Stimulated activated CD4-positive, alpha-beta T cell treated with anti-CD3 and anti-CD28 coated beads, Interleukin-4, amount 100 ng/mL, for 48 hours (primary cell): ENCODE data around the gene MRPL1.
A peak's percentile ranks its signal among the peaks of the same experiment; 100 is the strongest.
"Not testable (repeated sequence)": the region's sequence is repeated elsewhere in the genome, so short reads cannot be mapped to it uniquely, and the experiment has no call there.

Experiments used
- DNase-seq, 2 donors: peaks; one replicate each; pipeline ENCODE4 v3.0.0-alpha.2; 2020; ENCODE audit warnings: low read depth in 2 of 2

Gene MRPL1

GRCh38 chr4:77849278-77849965, 13.2 kb upstream of the MRPL1 start:
- no peak for DNase-seq

DNA sequence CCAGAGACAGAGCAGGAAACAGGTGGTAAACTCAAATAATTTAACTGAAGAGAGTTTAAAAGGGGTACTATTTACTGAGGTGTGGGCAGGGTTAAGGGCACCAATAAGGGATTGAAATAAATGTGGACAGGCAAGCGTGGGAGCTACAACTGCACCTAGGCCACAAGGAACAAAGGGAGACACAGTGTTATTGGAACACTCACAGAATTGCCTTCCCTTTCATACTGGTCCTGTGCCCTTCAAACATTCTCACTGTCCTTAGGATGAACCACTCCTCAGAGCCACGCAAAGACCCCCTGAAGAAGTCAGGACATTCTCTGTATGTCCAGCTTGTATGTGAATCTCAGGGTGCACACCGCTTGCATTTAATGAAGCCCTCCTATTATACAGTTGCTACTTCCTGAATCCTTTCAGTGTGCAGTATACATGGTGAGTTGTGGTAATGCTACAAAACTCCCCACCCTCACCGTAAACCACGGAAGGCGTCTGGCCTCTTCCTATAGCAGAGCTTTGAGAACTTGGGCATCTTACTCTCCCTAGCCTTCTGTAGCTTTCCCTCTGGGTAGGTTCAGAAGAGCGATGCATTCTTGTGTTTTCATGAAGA, 9.6 kb upstream of the MRPL1 start:
- peak in 1 of 2 donors; percentile 49 for DNase-seq

- DNase-seq: no peak
Measured at GRCh38 chr4:77854431-77855111, 8.1 kb upstream of the MRPL1 start.

DNA sequence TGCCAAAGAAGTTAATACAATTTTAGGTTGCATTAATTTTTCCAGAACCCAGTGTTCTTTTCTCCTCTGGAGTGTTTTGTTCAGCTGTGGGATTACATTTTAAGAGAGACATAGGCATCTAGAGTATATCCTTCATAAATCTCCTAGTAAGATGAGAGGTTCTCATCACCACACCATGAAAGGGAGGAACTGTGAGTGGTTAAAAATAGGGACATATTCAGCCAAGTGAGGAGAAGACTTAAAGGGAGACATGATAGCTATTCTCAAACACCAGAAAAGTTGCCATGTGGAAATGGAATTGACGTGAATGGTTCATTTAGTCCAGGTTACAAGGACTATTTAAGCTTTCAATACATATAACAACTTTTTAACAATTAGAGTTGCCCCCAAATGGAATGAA, 6.5 kb upstream of the MRPL1 start:
- DNase-seq: no peak

- no peak for DNase-seq
Measured at GRCh38 chr4:77859256-77859655, 3.4 kb upstream of the MRPL1 start.

DNA sequence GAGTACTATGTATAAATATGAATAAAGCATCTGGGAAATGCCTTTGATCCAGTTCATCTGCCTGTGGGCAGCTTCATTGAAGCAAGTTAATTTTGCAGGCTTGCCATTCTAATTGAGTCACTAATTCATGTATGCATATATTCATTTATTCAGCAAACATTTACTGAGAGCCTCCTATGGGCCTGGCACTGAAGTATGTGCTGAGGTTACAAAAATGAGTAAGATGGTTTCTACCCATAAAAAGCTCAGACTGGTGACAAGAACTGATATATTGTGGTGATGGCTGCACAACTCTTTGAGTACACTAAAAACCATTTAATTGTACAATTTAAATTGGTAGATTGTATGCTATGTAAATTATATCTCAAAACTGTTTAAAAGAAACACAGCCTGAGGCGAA, 1.1 kb upstream of the MRPL1 start:
- peak in 1 of 2 donors; percentile 10 for DNase-seq

GRCh38 chr4:77863341-77863740, 711 bp downstream of the MRPL1 start:
- DNase-seq: not testable (repeated sequence)

DNA sequence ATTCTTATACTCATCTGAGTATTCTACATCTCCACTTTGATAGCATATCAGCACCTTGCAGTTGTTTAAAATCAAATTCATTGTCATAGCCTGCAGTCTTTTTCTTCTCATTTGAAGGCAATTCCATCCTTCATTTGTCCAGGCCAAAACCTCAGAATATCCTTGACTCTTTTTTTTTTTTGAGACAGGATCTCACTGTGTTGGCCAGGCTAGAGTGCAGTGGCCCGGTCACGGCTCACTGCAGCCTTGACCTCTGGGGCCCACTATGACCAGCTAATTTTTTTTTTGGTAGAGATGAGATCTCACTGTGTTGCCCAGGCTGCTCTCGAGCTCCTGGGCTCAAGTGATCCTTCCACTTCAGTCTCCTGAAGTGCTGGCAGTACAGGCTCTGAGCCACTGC, 2.6 kb downstream of the MRPL1 start:
- DNase-seq: no peak

DNA sequence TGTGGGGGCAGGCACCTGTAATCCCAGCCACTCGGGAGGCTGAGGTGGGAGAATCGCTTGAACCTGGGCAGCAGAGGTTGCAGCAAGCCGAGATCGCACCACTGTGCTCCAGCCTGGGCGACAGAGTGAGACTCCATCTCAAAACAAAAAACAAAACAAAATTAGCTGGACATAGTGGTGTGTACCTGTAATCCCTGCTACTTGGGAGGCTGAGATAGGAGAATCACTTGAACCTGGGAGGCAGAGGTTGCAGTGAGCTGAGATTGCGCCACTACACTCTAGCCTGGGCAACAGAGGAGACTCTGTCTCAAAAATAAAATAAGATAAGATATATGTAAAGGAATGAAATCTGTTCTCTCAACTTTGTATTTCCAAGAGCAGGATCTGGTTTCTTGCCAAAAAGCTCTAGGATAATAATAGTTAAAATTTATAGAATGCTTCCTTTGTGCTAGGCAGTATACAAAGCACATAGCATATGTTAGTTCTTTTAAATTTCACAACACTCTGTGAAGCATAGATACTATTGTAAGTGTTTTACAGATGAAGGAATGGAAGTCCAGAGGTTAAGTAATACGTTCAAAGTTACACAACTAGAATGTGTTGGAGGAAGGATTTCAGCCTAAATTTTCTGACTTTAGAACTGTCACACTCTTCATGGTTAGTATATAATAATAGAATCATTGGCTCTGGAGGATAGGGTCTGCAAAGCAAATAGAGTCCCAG, 10.3 kb downstream of the MRPL1 start:
- DNase-seq: no peak

- no peak for DNase-seq
Measured at GRCh38 chr4:77877167-77877566, 14.5 kb downstream of the MRPL1 start.

DNA sequence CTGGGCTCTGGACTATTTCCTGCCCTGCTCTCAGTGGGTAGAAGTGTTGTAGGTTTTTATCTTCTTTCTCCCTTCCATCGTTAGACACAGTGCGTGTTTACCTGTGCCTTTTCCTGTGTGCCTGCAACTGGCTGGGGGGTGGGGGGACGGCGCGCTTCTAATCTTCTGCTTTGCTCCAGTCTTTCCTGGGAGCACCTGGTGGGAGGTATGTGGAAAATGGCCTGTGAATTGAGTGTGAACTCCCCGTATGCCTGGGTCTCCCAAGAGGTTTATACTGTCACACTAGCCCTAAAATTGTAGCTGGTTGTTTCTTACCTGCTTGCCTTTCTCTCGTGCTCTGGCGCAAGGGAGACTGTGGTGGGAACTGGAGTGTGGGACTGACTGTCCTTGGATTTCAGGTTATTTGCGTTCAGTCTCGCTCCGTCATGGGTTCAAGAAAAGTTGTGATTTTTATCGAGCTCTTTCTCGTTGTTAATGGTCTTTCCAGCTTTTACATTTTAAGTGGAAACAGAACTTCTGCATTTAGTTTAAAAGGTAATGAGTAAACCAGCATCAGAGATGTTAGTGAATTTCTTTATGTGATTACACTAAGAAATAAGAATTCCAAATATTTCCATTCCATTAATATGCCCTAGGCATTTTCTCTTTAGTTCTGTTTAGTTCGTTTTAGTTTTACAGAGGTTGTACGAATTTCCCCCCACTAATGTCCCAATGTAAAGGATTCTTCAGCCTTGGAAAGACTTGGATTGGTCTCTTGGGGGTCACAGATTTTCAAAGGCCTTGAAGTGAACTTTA, 15.3 kb downstream of the MRPL1 start:
- no peak for DNase-seq

GRCh38 chr4:77880784-77881183, 18.2 kb downstream of the MRPL1 start:
- no peak for DNase-seq

- no peak for DNase-seq
Measured at GRCh38 chr4:77881460-77882295, 19.0 kb downstream of the MRPL1 start.

- no peak for DNase-seq
Measured at GRCh38 chr4:77893451-77893850, 30.8 kb downstream of the MRPL1 start.

- no peak for DNase-seq
Measured at GRCh38 chr4:77899607-77900006, 37.0 kb downstream of the MRPL1 start.

GRCh38 chr4:77903186-77903585, 40.6 kb downstream of the MRPL1 start:
- DNase-seq: no peak

DNA sequence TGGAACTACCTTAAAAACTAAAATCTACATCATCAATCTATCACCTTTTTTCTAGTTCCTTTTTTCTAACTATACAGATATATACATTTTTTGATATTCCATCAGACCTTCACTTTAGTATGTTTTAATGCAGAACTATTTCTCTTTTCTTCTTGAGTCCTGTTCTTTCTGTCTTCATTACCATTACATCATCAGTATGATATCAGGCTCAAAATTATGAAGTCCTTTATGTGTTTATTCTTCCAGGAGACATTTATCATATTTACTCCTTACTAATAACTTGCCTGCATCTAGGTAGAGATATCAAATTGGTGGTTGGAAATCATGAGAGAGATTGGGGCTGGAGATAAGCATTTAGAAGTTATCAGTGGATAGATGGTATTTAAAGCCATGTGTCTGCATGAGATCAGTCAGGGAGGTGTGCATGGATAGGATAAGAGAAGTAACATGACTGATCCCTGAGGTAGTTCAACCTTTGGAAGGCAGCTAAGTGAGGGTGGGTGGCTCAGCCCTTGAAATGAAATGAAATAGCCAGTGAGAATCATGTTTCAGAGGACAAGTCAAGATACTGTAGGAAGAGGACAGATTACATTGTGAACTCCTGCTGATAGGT, 43.1 kb downstream of the MRPL1 start:
- no peak for DNase-seq

GRCh38 chr4:77910676-77911075, 48.0 kb downstream of the MRPL1 start:
- DNase-seq: no peak

GRCh38 chr4:77911091-77911490, 48.5 kb downstream of the MRPL1 start:
- DNase-seq: no peak

- no peak for DNase-seq
Measured at GRCh38 chr4:77911842-77912450, 49.3 kb downstream of the MRPL1 start.
